Measurements from ENCODE around the gene NSF. TPM values are rescaled to one million over a fixed set of nuclear protein-coding genes. Genes with fewer than 3 reads are reported as not detected.
"Not testable (repeated sequence)": the region's sequence is repeated elsewhere in the genome, so short reads cannot be mapped to it uniquely, and the experiment has no call there.

The NSF gene
- total RNA-seq, 1 experiment from 2014 or later, result 56.5 TPM

GRCh38 chr17:46579083-46580075, 11.1 kb upstream of the NSF start, which contains the start of gene ARL17A:
Gene ARL17A, minus strand, starts transcription at chr17:46579691. Its CDS starts 3,369 bp downstream, at chr17:46576322.
- H3K36me3 ChIP-seq (ENCODE audit: control insufficient read depth, insufficient read depth, low read length); H3K4me1 ChIP-seq (ENCODE audit: control insufficient read depth, insufficient read depth, low read length); H3K9me3 ChIP-seq (ENCODE audit: control insufficient read depth, insufficient read depth, low read depth, low read length); CTCF ChIA-PET; intact Hi-C loops (cut with micrococcal nuclease; ENCODE audit: unreplicated experiment); H3K27me3 ChIP-seq (ENCODE audit: control insufficient read depth, insufficient read depth, low read length); DNase-seq (ENCODE audit: low read depth, low spot score); in situ Hi-C loops (cut with HindIII; ENCODE audit: low pct_unique_long_range_greater_than_20kb, low sequenced_read_pairs); POLR2A ChIA-PET: not testable (repeated sequence)
- Histone ChIP-seq H3K4me3 (ENCODE audit: low read depth in 2 of 2, low read length in 2 of 2) (peak within 1 kb of the TSS; percentile 21 to 36), H3K27ac (ENCODE audit: low read length) (peak within 1 kb of the TSS; percentile 63; the same call in 1 of the 2 replicates)
- BruUV-seq (replicated peaks), result TSS peak; percentile 94
- ATAC-seq, result peak; percentile 95

GRCh38 chr17:46580082-46580481, 10.4 kb upstream of the NSF start:
- in situ Hi-C loops (cut with HindIII; ENCODE audit: low pct_unique_long_range_greater_than_20kb, low sequenced_read_pairs); CTCF ChIA-PET; H3K36me3 ChIP-seq (ENCODE audit: control insufficient read depth, insufficient read depth, low read length); ATAC-seq; H3K27me3 ChIP-seq (ENCODE audit: control insufficient read depth, insufficient read depth, low read length); DNase-seq (ENCODE audit: low read depth, low spot score); intact Hi-C loops (cut with micrococcal nuclease; ENCODE audit: unreplicated experiment); H3K9me3 ChIP-seq (ENCODE audit: control insufficient read depth, insufficient read depth, low read depth, low read length); POLR2A ChIA-PET; H3K4me1 ChIP-seq (ENCODE audit: control insufficient read depth, insufficient read depth, low read length): not testable (repeated sequence)
- Histone ChIP-seq H3K27ac (ENCODE audit: low read length) (peak overlapping the region; percentile 63; the same call in 1 of the 2 replicates), H3K4me3 (ENCODE audit: low read depth in 2 of 2, low read length in 2 of 2) (peak overlapping the region; percentile 21 to 36)
- TSS peak; percentile 99 for BruUV-seq (replicated peaks)

GRCh38 chr17:46585444-46585843, 5.0 kb upstream of the NSF start:
- H3K9me3 ChIP-seq (ENCODE audit: control insufficient read depth, insufficient read depth, low read depth, low read length); in situ Hi-C loops (cut with HindIII; ENCODE audit: low pct_unique_long_range_greater_than_20kb, low sequenced_read_pairs); DNase-seq (ENCODE audit: low read depth, low spot score); intact Hi-C loops (cut with micrococcal nuclease; ENCODE audit: unreplicated experiment); POLR2A ChIA-PET; BruUV-seq (replicated peaks); ATAC-seq; H3K4me3 ChIP-seq (ENCODE audit: low read depth in 2 of 2, low read length in 2 of 2); H3K4me1 ChIP-seq (ENCODE audit: control insufficient read depth, insufficient read depth, low read length); H3K27ac ChIP-seq (ENCODE audit: low read length); CTCF ChIA-PET; H3K36me3 ChIP-seq (ENCODE audit: control insufficient read depth, insufficient read depth, low read length); H3K27me3 ChIP-seq (ENCODE audit: control insufficient read depth, insufficient read depth, low read length): not testable (repeated sequence)

DNA sequence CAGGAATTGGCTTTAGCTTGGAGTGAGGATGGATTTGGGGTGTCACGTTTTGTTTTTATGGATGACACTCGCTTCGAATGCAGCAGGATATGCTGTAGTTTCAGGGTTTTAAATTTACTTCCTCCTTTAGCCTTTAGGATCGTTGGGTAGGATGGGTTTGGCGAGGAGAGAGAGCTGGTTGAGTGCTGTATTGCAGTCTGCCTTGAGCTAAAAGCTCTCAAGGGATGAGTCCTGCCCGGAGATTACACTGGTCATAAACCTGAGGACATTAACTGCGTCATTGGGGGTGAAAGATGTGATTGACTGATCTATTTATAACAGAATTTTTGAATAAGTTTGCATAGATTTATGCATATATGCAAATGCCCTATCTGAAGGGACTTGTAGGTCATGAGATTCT, 863 bp downstream of the NSF start:
- intact Hi-C loops (cut with micrococcal nuclease; ENCODE audit: unreplicated experiment); BruUV-seq (replicated peaks); POLR2A ChIA-PET; H3K27ac ChIP-seq (ENCODE audit: low read length); H3K4me1 ChIP-seq (ENCODE audit: control insufficient read depth, insufficient read depth, low read length); H3K9me3 ChIP-seq (ENCODE audit: control insufficient read depth, insufficient read depth, low read depth, low read length); DNase-seq (ENCODE audit: low read depth, low spot score); CTCF ChIA-PET; H3K4me3 ChIP-seq (ENCODE audit: low read depth in 2 of 2, low read length in 2 of 2); in situ Hi-C loops (cut with HindIII; ENCODE audit: low pct_unique_long_range_greater_than_20kb, low sequenced_read_pairs); H3K27me3 ChIP-seq (ENCODE audit: control insufficient read depth, insufficient read depth, low read length); H3K36me3 ChIP-seq (ENCODE audit: control insufficient read depth, insufficient read depth, low read length): not testable (repeated sequence)
- peak; percentile 37; the same call in 1 of the 2 replicates for ATAC-seq

DNA sequence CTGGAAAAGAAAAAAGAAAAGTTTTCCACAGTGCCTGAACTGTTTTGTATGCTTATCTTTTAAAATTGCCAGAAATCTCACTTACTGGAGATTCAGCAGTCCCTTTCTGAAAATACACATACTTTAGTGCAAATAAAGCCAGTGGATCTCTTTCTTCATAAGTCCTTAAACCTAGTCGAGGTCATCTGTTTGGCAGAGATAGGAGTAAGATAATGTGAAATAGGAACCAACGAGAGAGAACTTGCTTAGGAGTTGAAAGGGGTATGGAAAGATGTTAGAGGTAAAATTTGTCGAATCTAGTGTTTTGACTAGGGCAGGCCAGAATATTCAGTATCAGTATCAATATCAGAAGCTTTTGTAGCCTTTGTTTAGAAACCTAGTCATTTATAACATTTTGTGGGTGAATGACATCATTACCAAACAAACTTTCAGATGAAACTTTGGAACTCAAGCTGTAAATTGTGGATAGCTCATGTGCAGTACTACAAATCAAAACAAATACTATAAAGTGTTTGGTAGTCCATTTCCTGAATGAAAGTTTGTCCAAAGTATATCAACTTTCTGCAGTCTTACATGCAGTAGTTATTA, 8.0 kb downstream of the NSF start:
- CTCF ChIA-PET; in situ Hi-C loops (cut with HindIII; ENCODE audit: low pct_unique_long_range_greater_than_20kb, low sequenced_read_pairs); intact Hi-C loops (cut with micrococcal nuclease; ENCODE audit: unreplicated experiment): not testable (repeated sequence)

DNA sequence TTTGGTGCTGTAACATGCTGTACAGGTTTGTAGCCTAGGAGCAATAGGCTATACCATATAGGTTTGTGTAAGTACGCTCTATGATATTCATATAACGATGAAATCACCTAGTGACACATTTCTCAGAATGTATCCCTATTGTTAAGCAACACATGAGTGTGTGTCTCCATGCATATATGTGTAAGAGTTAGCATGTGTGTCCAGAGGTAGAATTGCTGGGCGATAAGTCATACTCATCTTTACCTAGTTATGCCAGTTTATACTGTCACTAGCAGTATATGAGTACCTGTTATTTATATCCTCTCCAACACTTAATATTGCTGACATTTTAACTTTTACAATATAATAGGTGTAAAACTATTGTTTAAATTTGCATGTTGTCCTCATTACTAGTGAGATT, 10.3 kb downstream of the NSF start:
- BruUV-seq (replicated peaks); H3K9me3 ChIP-seq (ENCODE audit: control insufficient read depth, insufficient read depth, low read depth, low read length); intact Hi-C loops (cut with micrococcal nuclease; ENCODE audit: unreplicated experiment); in situ Hi-C loops (cut with HindIII; ENCODE audit: low pct_unique_long_range_greater_than_20kb, low sequenced_read_pairs); CTCF ChIA-PET; DNase-seq (ENCODE audit: low read depth, low spot score); H3K36me3 ChIP-seq (ENCODE audit: control insufficient read depth, insufficient read depth, low read length); H3K27me3 ChIP-seq (ENCODE audit: control insufficient read depth, insufficient read depth, low read length); H3K27ac ChIP-seq (ENCODE audit: low read length); H3K4me1 ChIP-seq (ENCODE audit: control insufficient read depth, insufficient read depth, low read length); H3K4me3 ChIP-seq (ENCODE audit: low read depth in 2 of 2, low read length in 2 of 2); ATAC-seq; POLR2A ChIA-PET: not testable (repeated sequence)

More for the DNA sequence above, 8.0 kb downstream of the NSF start:
- H3K27me3 ChIP-seq (ENCODE audit: control insufficient read depth, insufficient read depth, low read length); POLR2A ChIA-PET; H3K27ac ChIP-seq (ENCODE audit: low read length); H3K9me3 ChIP-seq (ENCODE audit: control insufficient read depth, insufficient read depth, low read depth, low read length); H3K36me3 ChIP-seq (ENCODE audit: control insufficient read depth, insufficient read depth, low read length); ATAC-seq; H3K4me3 ChIP-seq (ENCODE audit: low read depth in 2 of 2, low read length in 2 of 2); DNase-seq (ENCODE audit: low read depth, low spot score); H3K4me1 ChIP-seq (ENCODE audit: control insufficient read depth, insufficient read depth, low read length): not testable (repeated sequence)
- TSS peak; percentile 43 for BruUV-seq (replicated peaks)

DNA sequence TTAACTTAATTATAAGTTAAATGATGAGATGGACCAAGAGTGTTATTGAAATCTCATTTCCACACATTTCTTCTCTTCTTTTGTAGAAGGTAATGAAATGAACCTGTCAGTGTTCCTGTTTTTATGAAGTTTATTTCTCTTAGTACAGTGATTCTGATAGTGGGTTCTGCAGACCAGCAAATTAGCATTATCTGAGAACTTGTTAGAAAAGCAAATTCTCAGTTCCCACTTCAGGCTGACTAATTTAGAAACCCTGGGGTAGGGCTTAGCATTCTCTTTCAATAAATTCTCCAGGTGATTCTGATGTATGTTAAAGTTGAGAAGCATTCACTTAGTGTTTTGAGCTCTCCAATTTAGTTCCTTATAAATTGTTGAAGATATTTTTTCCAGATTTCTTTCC, 12.7 kb downstream of the NSF start:
- in situ Hi-C loops (cut with HindIII; ENCODE audit: low pct_unique_long_range_greater_than_20kb, low sequenced_read_pairs), result not testable (repeated sequence)

More for the DNA sequence above, 12.7 kb downstream of the NSF start:
- intact Hi-C loops (cut with micrococcal nuclease; ENCODE audit: unreplicated experiment); H3K27ac ChIP-seq (ENCODE audit: low read length); BruUV-seq (replicated peaks); H3K4me3 ChIP-seq (ENCODE audit: low read depth in 2 of 2, low read length in 2 of 2); H3K27me3 ChIP-seq (ENCODE audit: control insufficient read depth, insufficient read depth, low read length); CTCF ChIA-PET; DNase-seq (ENCODE audit: low read depth, low spot score); ATAC-seq; H3K4me1 ChIP-seq (ENCODE audit: control insufficient read depth, insufficient read depth, low read length); H3K36me3 ChIP-seq (ENCODE audit: control insufficient read depth, insufficient read depth, low read length); POLR2A ChIA-PET; H3K9me3 ChIP-seq (ENCODE audit: control insufficient read depth, insufficient read depth, low read depth, low read length): not testable (repeated sequence)

Measured in Panc1 (cell line).